HepG2 (cell line): ENCODE results near the gene SYN1.

Source experiments
- ATF7-NPFF ChIP-seq: sonication (generic); formaldehyde crosslinking; IDR thresholded peaks from 2 replicates; pipeline ENCODE4 v1.8.1; 2023; ENCODE audit warnings: mild to moderate bottlenecking, low read depth, missing genetic modification reagents, moderate library complexity
- CHD2 ChIP-seq: IDR thresholded peaks from 2 replicates; pipeline ENCODE4 v1.6.1; 2011; ENCODE audit warnings: low read depth, low read length, improper control_type of control experiment
- EP300 ChIP-seq, 3 experiments: sonication (generic) in 1 of 3; formaldehyde crosslinking in 1 of 3; IDR thresholded peaks; 2 replicates each; pipeline versions ENCODE4 v1.5.1 to v1.6.1; 2011 to 2020; ENCODE audit warnings: low read depth in 2 of 3, low read length in 2 of 3, borderline replicate concordance in 1 of 3, improper control_type of control experiment in 1 of 3, mild to moderate bottlenecking in 1 of 3, missing genetic modification reagents in 1 of 3, moderate library complexity in 1 of 3
- JARID2 ChIP-seq: sonication (generic); formaldehyde crosslinking; IDR thresholded peaks from 2 replicates; pipeline ENCODE4 v1.8.1; 2023; ENCODE audit warnings: missing genetic modification reagents, inconsistent platforms; ENCODE audit not compliant: insufficient replicate concordance
- KDM1A ChIP-seq: IDR thresholded peaks from 2 replicates; pipeline ENCODE4 v1.6.1; 2016; ENCODE audit warnings: missing compliant biosample characterization
- KDM3A ChIP-seq: IDR thresholded peaks from 2 replicates; pipeline ENCODE4 v1.6.1; 2018; ENCODE audit warnings: low read depth, missing compliant biosample characterization
- MZF1 ChIP-seq: sonication (generic); formaldehyde crosslinking; IDR thresholded peaks from 2 replicates; pipeline ENCODE4 v1.8.1; 2023; ENCODE audit warnings: mild to moderate bottlenecking, missing genetic modification reagents, borderline replicate concordance
- POLR2A ChIP-seq, 2 experiments: IDR thresholded peaks; 2 replicates each; pipeline ENCODE4 v1.6.1; 2011; ENCODE audit warnings: low read depth in 2 of 2, low read length in 2 of 2, mild to moderate bottlenecking in 1 of 2, moderate library complexity in 1 of 2; ENCODE audit not compliant: insufficient read depth in 1 of 2
- RAD21 ChIP-seq: fragments of 450-650 bp; formaldehyde crosslinking; IDR thresholded peaks from 2 replicates; pipeline ENCODE4 v1.5.0; 2020; ENCODE audit warnings: mild to moderate bottlenecking
- STAT5B ChIP-seq: sonication (generic); formaldehyde crosslinking; IDR thresholded peaks from 2 replicates; pipeline ENCODE4 v1.4.0; 2020; ENCODE audit warnings: missing genetic modification reagents
- ZBTB7A ChIP-seq: sonication (generic); formaldehyde crosslinking; IDR thresholded peaks from 2 replicates; pipeline ENCODE4 v1.8.0; 2022; ENCODE audit warnings: mild to moderate bottlenecking, missing genetic modification reagents
- TF ChIP-seq, protein P1 (sequence below): sonication (generic); formaldehyde crosslinking; IDR thresholded peaks from 2 replicates; pipeline ENCODE4 v1.8.0; 2022; ENCODE audit warnings: mild to moderate bottlenecking, missing genetic modification reagents
- TF ChIP-seq, protein P2 (sequence below): sonication (generic); formaldehyde crosslinking; IDR thresholded peaks from 2 replicates; pipeline ENCODE4 v1.5.0; 2020; ENCODE audit warnings: mild to moderate bottlenecking, missing genetic modification reagents, moderate library complexity

DNA sequence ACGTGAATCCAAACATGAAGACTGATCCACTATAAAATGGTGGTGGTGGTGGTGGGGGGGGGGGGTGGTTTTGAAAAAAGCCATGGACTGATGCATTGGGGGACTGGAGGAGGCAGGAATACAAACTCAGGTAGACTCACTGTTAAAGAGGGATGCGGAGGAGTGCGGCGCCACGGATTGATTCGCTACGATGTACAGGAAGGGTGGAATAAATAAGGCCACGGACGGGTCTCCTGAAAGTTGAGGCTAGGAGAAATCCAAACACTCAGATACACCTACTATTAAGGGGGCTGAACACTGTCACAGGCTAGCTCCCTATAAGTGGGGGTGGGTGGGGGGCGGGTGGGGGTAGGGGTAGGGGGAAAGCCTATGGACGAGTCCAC, 30.1 kb upstream of the SYN1 start:
- no peak for TF ChIP-seq POLR2A (IDR thresholded peaks at IDR 0.05; ENCODE audit: insufficient read depth in 1 of 2, low read depth in 2 of 2, low read length in 2 of 2)
- no peak for TF ChIP-seq ATF7-NPFF (CRISPR knock-in tag)
- no peak for TF ChIP-seq RAD21 (CRISPR knock-in tag)
- TF ChIP-seq, protein P1, sequence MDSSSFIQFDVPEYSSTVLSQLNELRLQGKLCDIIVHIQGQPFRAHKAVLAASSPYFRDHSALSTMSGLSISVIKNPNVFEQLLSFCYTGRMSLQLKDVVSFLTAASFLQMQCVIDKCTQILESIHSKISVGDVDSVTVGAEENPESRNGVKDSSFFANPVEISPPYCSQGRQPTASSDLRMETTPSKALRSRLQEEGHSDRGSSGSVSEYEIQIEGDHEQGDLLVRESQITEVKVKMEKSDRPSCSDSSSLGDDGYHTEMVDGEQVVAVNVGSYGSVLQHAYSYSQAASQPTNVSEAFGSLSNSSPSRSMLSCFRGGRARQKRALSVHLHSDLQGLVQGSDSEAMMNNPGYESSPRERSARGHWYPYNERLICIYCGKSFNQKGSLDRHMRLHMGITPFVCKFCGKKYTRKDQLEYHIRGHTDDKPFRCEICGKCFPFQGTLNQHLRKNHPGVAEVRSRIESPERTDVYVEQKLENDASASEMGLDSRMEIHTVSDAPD = no peak
- no peak for TF ChIP-seq CHD2
- no peak for TF ChIP-seq JARID2 (CRISPR knock-in tag)
- TF ChIP-seq KDM1A (CRISPR knock-in tag) = no peak
- no peak for TF ChIP-seq KDM3A (CRISPR knock-in tag)
- TF ChIP-seq EP300 (IDR thresholded peaks at IDR 0.05; ENCODE audit: low read depth in 2 of 2, low read length in 2 of 2) = no peak
- no peak for TF ChIP-seq EP300 (CRISPR knock-in tag; IDR thresholded peaks at IDR 0.05; ENCODE audit: borderline replicate concordance)
- TF ChIP-seq, protein P2, sequence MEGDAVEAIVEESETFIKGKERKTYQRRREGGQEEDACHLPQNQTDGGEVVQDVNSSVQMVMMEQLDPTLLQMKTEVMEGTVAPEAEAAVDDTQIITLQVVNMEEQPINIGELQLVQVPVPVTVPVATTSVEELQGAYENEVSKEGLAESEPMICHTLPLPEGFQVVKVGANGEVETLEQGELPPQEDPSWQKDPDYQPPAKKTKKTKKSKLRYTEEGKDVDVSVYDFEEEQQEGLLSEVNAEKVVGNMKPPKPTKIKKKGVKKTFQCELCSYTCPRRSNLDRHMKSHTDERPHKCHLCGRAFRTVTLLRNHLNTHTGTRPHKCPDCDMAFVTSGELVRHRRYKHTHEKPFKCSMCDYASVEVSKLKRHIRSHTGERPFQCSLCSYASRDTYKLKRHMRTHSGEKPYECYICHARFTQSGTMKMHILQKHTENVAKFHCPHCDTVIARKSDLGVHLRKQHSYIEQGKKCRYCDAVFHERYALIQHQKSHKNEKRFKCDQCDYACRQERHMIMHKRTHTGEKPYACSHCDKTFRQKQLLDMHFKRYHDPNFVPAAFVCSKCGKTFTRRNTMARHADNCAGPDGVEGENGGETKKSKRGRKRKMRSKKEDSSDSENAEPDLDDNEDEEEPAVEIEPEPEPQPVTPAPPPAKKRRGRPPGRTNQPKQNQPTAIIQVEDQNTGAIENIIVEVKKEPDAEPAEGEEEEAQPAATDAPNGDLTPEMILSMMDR (CRISPR knock-in tag) = no peak
- no peak for TF ChIP-seq ZBTB7A (CRISPR knock-in tag)
- TF ChIP-seq STAT5B (CRISPR knock-in tag) = no peak
- no peak for TF ChIP-seq MZF1 (CRISPR knock-in tag)
